Endometrial microvascular endothelial cells (primary cell): ENCODE results near the gene GPC1. TPM values are rescaled to one million over a fixed set of nuclear protein-coding genes. Genes with fewer than 3 reads are reported as not detected.

Experiments used
- in situ Hi-C: cut with HindIII; loops from 2 replicates; pipeline ENCODE4 v1.10.0; 2017; ENCODE audit warnings: low sequenced_read_pairs, low pct_unique_long_range_greater_than_20kb; ENCODE audit errors: inconsistent ontology term
- total RNA-seq: library from RNA; depleted of rRNA; stranded (reverse); fragments of >200 nt; gene quantifications from one replicate; pipeline ENCODE4 v1.2.3, GENCODE V29; 2015; ENCODE audit errors: inconsistent ontology term

GPC1 gene
- total RNA-seq, 1 donor from 2014 or later = 41.4 TPM

DNA sequence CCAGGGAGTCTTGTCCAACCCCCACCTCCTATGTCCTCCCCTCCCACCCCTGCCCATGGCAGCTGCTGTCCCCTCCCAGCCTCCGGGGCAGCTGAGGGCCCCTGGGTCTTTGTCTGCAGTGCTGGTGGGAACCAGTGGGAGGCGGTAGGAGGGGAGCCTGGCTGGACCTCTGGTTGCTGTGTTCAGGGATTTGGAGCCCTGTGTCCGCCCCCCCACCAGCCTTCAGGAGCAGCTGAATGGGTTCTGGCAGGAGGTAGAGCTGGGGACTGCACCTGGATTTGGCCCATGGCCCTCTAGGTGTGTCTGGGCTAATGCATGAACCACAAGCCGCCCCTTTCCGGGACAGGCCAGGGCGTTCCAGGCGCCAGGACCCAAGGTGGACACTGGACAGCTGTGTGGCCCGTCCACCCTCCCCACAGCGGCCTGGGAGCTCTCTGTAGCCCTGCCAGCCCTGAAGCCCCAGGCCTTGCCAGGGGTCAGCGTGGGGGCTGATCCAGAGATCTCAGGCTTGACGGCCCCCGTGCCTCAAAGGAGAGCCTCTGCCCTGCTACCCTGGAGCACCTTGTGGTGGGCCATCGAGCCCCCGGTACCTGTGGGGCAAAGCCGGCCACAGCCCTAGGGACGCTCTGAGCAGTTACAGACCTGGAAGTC is 25.4 kb downstream of the GPC1 start:
- in situ Hi-C loops = no loop called here

DNA sequence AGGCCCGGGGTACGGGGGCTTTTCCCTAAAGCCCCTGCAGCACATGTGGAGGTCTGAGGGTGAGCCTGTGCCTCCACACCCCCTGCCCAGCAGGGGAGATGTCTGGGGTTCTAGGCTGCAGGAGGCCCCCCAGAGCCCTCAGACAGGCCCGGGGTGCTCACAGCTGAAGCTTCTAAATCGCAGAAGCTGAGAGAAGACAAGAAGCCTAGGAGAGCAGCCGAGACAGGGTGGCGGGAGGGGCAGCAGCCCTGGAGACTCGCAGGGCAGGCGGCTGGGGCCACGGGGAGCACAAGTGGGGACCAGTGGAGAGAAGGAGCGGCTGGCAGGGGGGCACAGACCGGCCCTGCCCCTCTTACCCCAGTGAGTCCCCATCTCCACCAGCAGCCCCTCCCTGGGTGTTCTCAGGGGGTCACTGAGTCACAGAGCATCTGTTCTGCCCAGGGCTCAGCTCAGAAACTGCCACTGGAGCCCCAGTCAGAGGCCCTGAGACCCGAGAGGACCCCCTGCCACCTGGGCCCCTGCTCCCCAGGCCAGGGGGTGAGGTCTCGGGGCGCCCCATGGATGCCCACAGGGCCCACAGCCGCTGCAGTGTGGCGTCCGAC is 26.1 kb downstream of the GPC1 start:
- in situ Hi-C loops = no loop called here

- in situ Hi-C loops = no loop called here
Measured at GRCh38 chr2:240462073-240462706, 26.7 kb downstream of the GPC1 start.

DNA sequence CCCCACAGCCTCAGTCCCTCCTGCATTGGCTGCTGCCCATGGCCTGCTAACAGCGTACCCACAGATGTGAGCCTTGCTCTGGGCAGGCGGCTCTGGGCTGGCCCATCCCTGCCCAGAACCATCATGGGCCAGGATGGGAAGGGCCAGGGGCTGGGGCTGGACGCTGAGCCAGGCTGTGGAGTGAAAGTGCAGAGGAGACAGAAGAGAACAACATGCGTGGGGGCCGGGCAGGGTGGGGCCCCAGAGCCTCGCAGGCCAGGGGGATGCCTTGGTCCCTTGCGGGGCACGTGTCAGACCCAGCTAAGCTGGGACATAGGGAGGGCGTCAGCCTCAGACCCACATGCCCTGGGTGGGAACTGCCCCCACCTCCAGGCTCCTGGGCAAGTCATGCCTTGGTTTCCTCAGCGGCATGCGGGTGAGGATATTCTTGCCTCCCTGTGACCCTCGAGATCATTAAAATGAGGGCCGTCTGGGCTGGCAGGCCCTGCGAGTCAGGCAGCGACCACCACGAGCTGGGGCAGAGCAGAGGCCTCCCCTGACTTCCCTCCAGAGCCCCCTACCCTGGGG is 27.3 kb downstream of the GPC1 start:
- in situ Hi-C loops = no loop called here

- in situ Hi-C loops = no loop called here
Measured at GRCh38 chr2:240463274-240463865, 27.9 kb downstream of the GPC1 start.

GRCh38 chr2:240463866-240464481 is 28.5 kb downstream of the GPC1 start:
- in situ Hi-C loops = no loop called here

GRCh38 chr2:240464514-240465241 is 29.2 kb downstream of the GPC1 start:
- in situ Hi-C loops = no loop called here

- in situ Hi-C loops = no loop called here
Measured at GRCh38 chr2:240465268-240465764, 29.9 kb downstream of the GPC1 start.

GRCh38 chr2:240465765-240466578 is 30.5 kb downstream of the GPC1 start:
- in situ Hi-C loops = no loop called here

GRCh38 chr2:240466579-240467148 is 31.2 kb downstream of the GPC1 start:
- in situ Hi-C loops = no loop called here

GRCh38 chr2:240467149-240467642 is 31.7 kb downstream of the GPC1 start:
- in situ Hi-C loops = no loop called here

GRCh38 chr2:240467659-240468302 is 32.3 kb downstream of the GPC1 start:
- in situ Hi-C loops = no loop called here

GRCh38 chr2:240468303-240469238 is 33.1 kb downstream of the GPC1 start:
- in situ Hi-C loops = no loop called here

DNA sequence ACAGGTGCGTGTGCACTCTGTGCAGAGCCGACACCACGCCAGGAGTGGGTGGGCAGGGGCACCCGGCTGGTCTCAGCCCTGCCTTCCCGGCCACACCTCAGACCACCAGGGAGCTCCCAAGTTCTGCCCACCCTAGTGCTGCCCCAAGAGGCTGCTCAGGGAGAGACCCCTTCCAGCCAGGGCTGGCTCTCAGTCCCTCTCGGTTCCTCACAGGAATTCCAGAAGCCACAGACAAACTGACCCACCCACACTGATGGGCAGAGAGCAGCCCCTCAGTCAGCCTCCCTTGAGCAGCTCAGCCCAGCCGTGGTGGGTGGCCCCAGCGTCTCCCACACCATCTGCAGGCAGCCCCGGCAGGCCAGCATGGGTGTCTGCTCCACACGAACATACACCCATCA is 33.8 kb downstream of the GPC1 start:
- in situ Hi-C loops = no loop called here

DNA sequence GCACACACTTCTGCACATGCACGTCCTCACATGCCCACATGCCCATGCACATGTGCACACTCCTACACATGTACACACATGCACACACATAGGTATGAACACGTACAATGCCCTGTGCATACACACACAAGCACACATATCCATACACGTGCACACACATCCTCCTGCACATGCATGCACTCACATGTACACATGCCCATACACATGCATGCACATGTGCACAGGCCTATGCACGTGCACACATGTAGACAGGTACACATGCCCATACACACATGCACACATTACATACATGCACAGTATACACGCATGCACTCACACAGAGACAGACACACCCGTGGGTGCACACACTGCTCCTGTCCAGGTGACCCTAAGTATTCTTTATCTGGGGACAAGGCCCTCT is 34.3 kb downstream of the GPC1 start:
- in situ Hi-C loops = no loop called here
